ENCODE measurements around the gene SEMA3F.
"Not testable (repeated sequence)": the region's sequence is repeated elsewhere in the genome, so short reads cannot be mapped to it uniquely, and the experiment has no call there.

SEMA3F gene

GRCh38 chr3:50210176-50210509, 55.0 kb downstream of the SEMA3F start:
- DNase-seq (ENCODE audit: low read depth in 1 of 2, low spot score in 1 of 2), result no peak

GRCh38 chr3:50210510-50211367, 55.6 kb downstream of the SEMA3F start:
- no peak for DNase-seq (ENCODE audit: low read depth in 1 of 2, low spot score in 1 of 2)

- not testable (repeated sequence) for DNase-seq (ENCODE audit: low read depth in 1 of 2, low spot score in 1 of 2)
These were observed 56.2 kb downstream of the SEMA3F start for GRCh38 chr3:50211368-50211717.

- DNase-seq (ENCODE audit: low read depth in 1 of 2, low spot score in 1 of 2), result no peak
These were observed 56.8 kb downstream of the SEMA3F start for GRCh38 chr3:50211930-50212329.

GRCh38 chr3:50212502-50212901, 57.4 kb downstream of the SEMA3F start:
- no peak for DNase-seq (ENCODE audit: low read depth in 1 of 2, low spot score in 1 of 2)

DNA sequence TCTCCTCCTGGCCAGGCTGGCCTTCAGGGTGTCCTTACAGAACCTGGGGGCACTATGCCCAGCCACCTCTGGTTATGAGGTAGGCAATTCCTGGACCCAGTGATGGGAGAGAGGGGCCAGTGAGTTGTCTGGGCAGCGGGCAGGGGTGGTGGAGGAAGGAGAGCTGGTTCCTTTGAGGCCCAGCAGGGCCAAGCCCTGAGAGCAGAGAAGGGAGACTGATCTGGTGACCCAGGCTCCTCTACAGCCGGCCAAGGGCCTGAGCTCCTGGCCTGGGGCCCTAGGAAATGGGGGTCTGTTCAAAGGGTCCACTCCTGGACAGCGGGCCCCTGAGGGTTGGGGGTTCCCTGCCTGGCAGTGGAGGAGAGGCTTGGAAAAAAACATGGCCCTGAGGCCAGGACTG, 57.8 kb downstream of the SEMA3F start:
- no peak for DNase-seq (ENCODE audit: low read depth in 1 of 2, low spot score in 1 of 2)

- no peak for DNase-seq (ENCODE audit: low read depth in 1 of 2, low spot score in 1 of 2)
These were observed 58.2 kb downstream of the SEMA3F start for GRCh38 chr3:50213373-50213772.

DNA sequence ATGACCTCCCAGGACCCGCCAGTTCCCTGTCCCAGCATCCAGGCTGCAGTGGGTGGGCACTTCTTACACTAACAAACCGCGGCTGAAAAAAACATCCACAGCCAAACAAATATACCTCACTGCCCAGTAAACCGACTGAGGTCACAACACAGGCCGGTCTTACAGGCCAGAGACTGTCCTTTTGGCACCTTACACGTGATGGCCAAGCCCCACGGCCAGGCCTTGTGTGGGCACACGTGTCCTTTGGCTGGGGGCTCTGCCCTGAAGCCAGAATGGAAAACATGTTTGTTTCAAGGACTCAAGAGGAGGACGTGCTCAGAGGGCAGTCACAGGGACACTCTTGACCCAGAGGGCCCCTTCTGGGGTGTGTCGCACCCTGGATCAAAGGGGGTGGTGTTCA, 59.7 kb downstream of the SEMA3F start:
- DNase-seq (ENCODE audit: low read depth in 1 of 2, low spot score in 1 of 2), result no peak

DNA sequence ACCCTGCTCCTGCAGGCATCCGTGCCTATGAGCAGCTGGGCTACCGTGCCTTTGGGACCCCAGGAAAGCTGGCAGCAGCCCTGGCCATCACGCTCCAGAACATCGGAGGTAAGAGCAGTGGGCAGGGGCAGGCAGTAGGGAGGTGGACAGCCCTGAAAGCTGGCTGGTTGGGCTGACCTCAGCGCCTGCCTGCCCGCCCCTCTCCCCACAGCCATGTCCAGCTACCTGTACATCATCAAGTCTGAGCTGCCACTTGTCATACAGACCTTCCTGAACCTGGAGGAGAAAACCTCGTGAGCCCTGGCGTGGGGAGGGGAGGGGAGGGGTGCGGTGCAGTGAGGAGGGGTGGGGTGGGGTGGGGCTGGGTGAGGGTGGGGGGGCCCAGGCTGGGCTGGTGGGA, 60.4 kb downstream of the SEMA3F start:
- no peak for DNase-seq (ENCODE audit: low read depth in 1 of 2, low spot score in 1 of 2)

- DNase-seq (ENCODE audit: low read depth in 1 of 2, low spot score in 1 of 2), result no peak
These were observed 62.6 kb downstream of the SEMA3F start for GRCh38 chr3:50217681-50218080.

DNA sequence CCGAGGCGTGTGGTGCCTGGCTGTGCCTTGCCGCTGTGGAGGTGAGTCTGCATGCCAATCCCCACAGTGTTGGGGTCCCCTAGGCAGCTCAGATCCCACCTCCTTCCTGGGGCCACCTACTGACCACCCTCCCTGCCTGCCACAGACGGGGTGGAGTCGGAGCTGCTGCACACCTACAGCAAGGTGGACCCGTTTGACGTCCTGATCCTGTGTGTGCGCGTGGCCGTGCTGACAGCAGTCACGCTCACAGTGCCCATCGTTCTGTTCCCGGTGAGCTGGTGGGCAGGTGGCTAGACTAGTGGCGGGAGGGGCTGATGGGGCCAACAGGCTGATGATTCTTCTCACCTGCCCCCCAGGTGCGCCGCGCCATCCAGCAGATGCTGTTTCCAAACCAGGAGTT, 63.3 kb downstream of the SEMA3F start:
- no peak for DNase-seq (ENCODE audit: low read depth in 1 of 2, low spot score in 1 of 2)

GRCh38 chr3:50219285-50219684, 64.2 kb downstream of the SEMA3F start:
- DNase-seq (ENCODE audit: low read depth in 1 of 2, low spot score in 1 of 2), result no peak

DNA sequence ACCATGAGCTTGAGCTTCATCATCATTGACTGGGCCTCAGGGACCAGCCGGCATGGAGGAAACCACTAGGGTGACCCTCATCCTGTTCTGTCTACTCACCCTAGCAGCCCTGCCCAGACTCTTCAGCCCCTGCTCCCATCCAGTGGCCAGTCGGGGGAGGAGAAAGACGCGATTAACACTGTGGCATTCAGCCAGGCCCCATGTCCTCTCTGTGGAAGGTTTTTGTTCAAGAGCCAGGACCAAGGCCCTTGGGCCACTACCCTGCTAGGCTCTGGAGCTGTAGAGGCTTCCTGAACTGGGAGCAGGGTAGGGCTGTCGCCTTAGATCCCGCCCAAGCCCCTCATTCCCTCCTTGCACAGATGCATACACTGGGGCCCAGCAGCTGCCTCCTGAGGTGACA, 65.0 kb downstream of the SEMA3F start:
- no peak for DNase-seq (ENCODE audit: low read depth in 1 of 2, low spot score in 1 of 2)

DNA sequence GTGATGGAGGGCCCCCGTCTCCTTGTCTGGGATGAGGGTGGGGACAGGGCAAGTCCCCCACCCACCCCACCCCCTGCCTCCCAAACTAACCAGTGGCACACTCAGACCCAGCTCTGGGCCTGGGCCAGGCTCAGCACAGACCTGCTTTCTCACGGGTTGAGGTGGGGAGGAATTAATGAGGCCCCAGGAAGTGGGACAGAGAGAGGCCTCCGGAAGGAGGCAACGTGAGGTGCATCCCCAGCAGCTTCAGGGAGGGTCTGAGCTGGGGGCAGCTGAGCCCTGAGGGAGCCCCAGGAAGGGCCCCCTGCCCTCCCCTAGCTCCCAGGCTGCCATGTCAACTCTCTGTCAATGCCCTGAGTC, 65.9 kb downstream of the SEMA3F start:
- DNase-seq (ENCODE audit: low read depth in 1 of 2, low spot score in 1 of 2), result no peak

DNA sequence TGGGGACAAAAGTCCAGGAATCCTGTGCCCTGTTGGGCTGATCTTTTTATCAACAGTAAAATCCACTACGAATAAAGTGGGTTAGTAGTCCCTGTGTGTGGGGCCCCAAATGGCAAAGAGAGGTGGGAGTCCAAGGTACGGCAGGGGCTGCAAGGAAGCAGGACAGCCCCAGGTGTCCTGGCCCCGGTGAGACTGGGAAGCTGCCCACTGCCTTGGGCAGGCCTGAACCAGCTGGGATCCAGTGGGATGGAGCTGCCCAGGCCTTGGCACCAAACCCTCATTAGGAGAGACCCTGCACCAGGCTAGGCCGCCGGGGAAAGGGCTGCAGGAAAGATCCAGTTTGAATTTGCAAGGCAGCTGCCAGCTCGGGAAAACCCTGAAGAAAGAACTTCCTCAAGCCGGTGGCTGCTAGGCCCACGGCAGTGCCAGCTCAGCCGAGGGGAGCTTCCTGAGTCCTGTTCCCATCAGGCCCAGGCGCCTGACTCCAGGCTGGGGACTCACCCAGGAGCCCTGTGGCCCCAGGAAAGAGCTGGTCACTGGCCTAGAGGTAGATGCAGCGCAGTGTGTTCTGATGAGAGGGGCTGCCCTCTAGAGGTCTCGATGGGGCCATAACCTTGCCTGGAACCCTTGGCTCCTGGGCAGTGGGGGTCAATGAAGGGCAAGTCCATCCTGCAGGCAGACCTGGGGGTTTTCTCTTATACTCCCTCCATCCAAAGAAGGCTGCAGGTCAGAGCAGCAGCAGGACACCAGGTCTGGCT, 66.5 kb downstream of the SEMA3F start:
- DNase-seq (ENCODE audit: low read depth in 1 of 2, low spot score in 1 of 2), result no peak

DNA sequence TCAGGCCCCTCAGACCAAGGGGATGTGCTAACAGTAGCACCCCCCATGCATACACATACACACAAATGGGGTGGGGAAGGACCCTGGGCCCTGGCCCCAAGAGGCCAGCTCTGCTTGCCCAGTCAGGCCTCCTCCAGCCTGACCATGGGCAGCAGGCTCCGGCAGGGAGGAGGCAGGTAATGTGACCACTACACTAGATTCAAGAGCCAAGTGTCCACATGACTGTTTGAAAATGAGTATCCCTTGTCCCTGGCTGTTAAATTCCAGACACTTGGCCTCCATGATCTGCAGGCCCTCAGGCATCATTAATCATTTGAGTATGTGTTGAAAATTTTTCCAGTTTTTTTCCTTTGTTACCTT, 67.0 kb downstream of the SEMA3F start:
- DNase-seq (ENCODE audit: low read depth in 1 of 2, low spot score in 1 of 2), result no peak

- DNase-seq (ENCODE audit: low read depth in 1 of 2, low spot score in 1 of 2), result no peak
These were observed 69.5 kb downstream of the SEMA3F start for GRCh38 chr3:50224639-50225038.

DNA sequence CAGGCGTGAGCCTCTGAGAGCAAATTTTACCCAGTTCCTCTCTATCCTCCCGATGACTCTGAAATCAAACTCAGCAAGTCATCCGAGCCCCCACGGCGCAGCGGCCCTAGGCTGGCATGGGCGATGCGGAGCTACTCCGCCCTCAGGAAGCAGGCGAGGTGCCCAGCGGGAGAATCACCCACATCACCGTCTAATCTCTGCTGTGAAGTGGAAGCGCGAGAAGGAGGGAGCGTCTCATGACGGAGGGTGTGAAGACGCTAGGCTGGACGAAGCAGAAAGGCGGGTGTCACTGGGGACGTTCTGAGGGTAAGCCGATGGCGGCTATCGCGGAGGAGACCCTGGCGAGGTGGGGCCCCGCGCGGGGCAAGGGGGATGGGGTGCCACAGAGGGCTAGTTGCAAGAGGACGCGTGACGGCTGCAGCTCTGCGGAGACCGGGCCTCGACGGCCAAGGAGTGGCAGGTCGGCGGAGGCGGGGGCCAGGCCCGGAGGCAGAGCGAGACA, 71.8 kb downstream of the SEMA3F start:
- DNase-seq (ENCODE audit: low read depth in 1 of 2, low spot score in 1 of 2), result no peak

DNA sequence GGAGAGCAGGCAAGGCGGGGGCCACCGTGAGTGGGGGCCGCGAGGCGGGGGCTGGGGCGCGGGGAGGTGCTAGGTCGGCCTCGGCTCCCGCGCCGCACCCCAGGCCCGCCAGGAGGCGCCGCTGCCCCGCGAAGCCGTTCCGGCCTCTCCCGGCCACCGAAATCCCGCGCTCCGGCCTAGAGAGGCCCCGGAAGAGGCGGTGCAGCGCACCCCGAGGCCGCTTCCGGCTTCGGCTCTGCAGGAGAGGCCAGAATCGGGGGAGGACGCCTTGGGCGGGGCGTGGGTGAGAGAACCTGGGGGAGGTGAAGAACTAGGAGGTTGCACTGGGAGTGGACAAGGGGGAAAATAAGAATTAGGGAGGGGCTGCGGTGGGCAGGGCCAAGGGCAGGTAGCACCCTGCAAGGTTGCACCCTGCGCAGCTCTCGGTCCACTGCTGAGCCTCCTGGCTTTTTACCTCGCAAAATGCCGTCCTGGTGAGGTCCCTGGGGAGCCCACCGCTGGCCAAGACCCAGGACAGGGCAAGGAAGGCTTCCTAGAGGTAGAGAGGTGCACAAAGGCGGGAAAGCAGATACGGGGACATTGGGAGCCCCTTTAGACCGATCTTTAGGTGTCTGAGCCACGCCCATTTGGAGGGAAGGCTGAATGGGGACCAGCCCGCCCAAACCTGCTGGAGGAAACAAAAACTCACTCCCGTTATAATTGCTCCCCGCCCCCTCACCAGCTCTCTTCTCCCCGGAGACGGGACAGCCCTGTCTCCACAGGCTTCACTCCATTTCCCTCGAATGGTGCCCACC, 72.5 kb downstream of the SEMA3F start:
- DNase-seq (ENCODE audit: low read depth in 1 of 2, low spot score in 1 of 2), result peak; percentile 86 to 88

GRCh38 chr3:50228184-50228763, 73.2 kb downstream of the SEMA3F start:
- not testable (repeated sequence) for DNase-seq (ENCODE audit: low read depth in 1 of 2, low spot score in 1 of 2)

GRCh38 chr3:50229490-50229889, 74.4 kb downstream of the SEMA3F start:
- DNase-seq (ENCODE audit: low read depth in 1 of 2, low spot score in 1 of 2), result no peak
